GM19395 (cell line): ENCODE results near the gene SLC25A10.

Experiments used
- ATAC-seq: cut with Tn5 transposase; IDR thresholded peaks from one replicate; pipeline ENCODE4 v1.9.1; 2021; ENCODE audit warnings: mild to moderate bottlenecking, moderate library complexity; ENCODE audit not compliant: unreplicated experiment

SLC25A10 gene

DNA sequence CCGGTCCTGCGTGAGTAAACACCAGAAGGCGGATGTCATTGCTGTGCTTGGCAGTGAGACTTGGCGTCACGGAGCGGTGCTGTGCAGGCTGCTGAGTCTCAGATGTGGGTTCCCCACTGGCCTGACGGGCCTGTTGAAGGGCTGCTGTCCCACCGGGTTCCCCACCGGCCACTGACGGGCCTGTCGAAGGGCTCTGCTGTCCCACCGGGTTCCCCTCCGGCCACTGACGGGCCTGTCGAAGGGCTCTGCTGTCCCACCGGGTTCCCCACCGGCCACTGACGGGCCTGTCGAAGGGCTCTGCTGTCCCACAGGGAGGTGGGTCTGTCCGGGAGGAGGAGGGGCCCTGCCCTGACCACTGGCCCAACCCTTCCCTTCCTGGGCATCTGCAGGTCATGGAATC is 25.5 kb upstream of the SLC25A10 start:
- no peak for ATAC-seq

DNA sequence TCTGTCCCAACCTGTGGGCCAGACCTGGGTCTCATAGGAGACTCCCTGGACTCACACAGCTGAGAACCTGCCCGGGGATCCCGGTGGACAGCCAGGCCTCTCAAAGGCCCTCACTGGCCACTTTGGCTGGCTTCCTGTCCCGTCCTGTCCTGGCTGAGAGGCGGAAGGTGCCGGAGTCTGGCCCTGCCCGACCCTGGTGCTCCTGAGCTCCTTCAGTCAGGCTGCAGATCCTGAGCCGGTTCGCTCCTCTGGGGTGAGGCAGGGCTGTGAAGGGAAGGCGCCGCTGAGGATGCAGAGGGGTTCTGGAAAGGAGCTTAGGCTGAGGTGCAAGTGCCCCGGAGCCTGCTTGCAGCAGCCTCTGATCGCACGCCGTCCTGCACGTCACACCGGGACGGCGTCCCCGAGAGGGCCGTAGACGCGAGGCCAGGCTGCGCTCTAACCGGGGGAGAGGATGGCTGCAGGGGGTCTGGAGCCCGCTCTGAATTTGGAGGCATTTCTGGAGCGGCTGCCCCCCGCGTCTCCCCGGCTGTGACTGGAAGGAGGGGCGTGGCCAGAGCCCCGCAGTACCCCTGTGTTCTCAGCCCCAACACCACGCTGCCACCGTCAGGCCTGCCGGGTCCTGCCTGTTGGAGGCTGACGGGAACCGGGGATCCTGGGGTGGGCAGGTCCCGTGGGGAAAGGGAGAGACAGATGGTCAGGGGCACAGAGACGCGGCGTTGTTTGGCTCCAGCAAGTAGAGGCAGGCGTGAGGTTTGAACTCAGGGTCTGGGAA is 24.1 kb upstream of the SLC25A10 start:
- ATAC-seq = no peak

- ATAC-seq = no peak
Observed at GRCh38 chr17:81688616-81689015, 23.5 kb upstream of the SLC25A10 start.

- no peak for ATAC-seq
Observed at GRCh38 chr17:81690066-81690465, 22.0 kb upstream of the SLC25A10 start.

GRCh38 chr17:81690549-81690948 is 21.5 kb upstream of the SLC25A10 start:
- no peak for ATAC-seq

DNA sequence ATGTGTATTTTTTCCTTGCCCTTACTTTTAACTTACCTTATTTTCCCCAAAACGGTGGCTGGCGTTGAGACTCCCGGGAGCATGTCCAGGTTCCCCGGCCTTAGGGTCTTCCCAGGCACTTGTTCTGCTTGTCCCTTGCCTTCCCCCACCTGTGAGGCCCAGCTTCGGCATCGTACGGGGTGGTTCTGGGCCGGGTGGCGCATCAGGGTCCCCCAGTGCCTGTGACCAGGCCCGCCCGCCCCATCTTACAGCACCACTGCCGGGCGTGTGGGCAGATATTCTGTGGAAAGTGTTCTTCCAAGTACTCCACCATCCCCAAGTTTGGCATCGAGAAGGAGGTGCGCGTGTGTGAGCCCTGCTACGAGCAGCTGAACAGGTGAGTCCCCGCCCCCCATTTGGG is 20.9 kb upstream of the SLC25A10 start:
- ATAC-seq = no peak

DNA sequence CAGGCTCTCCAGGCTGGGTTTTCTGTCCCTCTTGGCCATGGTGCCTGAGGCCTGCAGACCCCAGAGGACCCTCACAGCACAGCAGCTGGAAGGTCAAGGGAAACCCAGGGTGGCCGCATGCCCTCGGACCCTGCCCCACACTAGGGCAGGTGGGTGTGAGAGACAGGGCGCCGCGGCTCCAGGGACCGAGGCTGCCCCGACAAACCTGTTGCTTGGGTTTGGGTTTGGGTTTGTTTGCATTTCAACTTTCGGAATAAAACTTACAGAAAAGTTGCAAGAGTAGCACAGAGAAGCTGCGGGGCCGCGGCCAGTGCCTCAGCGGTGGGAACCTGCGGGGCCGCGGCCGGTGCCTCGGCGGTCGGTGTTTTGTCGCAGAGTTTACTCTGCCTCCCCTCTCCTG is 20.5 kb upstream of the SLC25A10 start:
- no peak for ATAC-seq

- ATAC-seq = no peak
Observed at GRCh38 chr17:81693509-81694210, 18.4 kb upstream of the SLC25A10 start.

DNA sequence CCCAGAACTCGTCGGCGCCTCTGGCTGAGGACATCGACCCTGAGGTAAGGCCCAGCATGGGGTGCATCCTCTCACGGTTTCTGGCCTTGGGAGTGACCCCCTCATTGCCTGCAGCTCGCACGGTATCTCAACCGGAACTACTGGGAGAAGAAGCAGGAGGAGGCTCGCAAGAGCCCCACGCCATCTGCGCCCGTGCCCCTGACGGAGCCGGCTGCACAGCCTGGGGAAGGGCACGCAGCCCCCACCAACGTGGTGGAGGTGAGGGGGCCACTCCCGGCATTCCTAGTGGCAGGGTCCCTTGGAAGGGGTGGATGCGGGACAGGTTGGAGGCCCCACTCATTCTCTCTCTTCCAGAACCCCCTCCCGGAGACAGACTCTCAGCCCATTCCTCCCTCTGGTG is 17.3 kb upstream of the SLC25A10 start:
- ATAC-seq = no peak

DNA sequence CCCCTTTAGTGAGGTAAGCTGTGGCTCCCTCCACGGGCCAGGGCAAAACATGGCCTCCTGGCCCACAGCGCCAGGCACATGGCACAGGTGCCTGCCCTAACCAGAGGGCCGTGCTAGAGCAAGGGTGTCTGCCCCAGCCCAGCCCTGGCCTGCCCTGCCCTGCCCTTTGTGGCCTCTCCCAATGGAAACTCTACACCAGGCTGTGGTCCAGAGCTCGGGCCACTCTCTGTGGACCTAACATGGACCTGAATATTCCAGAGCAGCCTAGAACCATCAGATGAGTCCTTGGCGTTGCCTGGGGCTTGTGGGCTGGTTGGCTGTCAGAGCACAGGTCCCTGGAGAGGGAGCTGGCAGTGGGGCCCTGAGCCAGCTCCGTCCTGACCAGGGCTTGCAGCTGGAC is 16.9 kb upstream of the SLC25A10 start:
- no peak for ATAC-seq

GRCh38 chr17:81695801-81696200 is 16.3 kb upstream of the SLC25A10 start:
- ATAC-seq = no peak

GRCh38 chr17:81696218-81696941 is 15.7 kb upstream of the SLC25A10 start:
- no peak for ATAC-seq

- ATAC-seq = no peak
Observed at GRCh38 chr17:81697261-81698044, 14.6 kb upstream of the SLC25A10 start.

DNA sequence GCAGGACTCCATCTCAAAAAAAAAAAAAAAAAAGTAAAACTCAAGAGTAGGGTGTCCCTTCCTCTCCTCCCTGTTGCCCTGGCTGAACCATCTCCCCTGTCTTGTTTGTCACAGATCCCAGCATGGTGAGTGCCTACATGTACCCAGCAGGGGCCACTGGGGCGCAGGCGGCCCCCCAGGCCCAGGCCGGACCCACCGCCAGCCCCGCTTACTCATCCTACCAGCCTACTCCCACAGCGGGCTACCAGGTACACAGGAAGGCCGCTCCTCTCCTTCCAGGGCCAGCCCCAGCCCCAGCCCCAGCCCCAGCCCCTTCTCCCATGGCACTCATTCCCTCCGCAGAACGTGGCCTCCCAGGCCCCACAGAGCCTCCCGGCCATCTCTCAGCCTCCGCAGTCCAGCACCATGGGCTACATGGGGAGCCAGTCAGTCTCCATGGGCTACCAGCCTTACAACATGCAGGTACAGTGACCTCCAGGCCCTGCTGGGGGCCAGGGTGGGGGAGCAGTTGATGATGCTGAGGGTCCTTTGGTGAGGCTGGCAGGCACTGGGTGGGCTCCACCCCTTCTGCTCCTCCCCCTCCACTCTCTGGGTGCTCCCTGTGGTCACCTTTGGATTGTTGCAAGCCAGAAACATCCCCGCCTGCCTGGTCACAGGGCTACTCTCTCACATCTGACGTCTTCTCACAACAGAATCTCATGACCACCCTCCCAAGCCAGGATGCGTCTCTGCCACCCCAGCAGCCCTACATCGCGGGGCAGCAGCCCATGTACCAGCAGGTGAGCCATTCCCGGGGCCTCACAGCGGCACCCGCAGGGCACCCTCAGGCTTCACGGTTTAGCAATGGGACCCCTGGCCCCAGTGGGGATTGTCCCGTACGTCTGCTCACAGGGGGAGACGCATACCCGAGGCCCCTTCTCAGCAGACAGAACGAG is 11.5 kb upstream of the SLC25A10 start:
- no peak for ATAC-seq

- ATAC-seq = no peak
Observed at GRCh38 chr17:81701288-81702071, 10.6 kb upstream of the SLC25A10 start.

GRCh38 chr17:81702934-81703746 is 8.9 kb upstream of the SLC25A10 start, which contains the start of gene MRPL12:
Gene MRPL12 (plus strand): TSS chr17:81703367. CDS start chr17:81703502, 135 bp downstream.
- peak; percentile 80 for ATAC-seq

- ATAC-seq = peak; percentile 5
Observed at GRCh38 chr17:81703747-81704654, 8.1 kb upstream of the SLC25A10 start.
